ENCODE measurements around the gene DPP4. TPM values are rescaled to one million over a fixed set of nuclear protein-coding genes. Genes with fewer than 3 reads are reported as not detected.

DPP4 gene
- total RNA-seq, 1 experiment from 2014 or later, result 17.5 TPM

GRCh38 chr2:162021516-162022058 is 52.4 kb downstream of the DPP4 start:
- DNase-seq (ENCODE audit: low read depth), result no peak

GRCh38 chr2:162018530-162018929 is 55.5 kb downstream of the DPP4 start:
- no peak for DNase-seq (ENCODE audit: low read depth)

GRCh38 chr2:162017233-162017632 is 56.8 kb downstream of the DPP4 start:
- no peak for DNase-seq (ENCODE audit: low read depth)

GRCh38 chr2:162016080-162016479 is 57.9 kb downstream of the DPP4 start:
- DNase-seq (ENCODE audit: low read depth), result no peak

- no peak for DNase-seq (ENCODE audit: low read depth)
Observed at GRCh38 chr2:162014751-162015150, 59.3 kb downstream of the DPP4 start.

- DNase-seq (ENCODE audit: low read depth), result no peak
Observed at GRCh38 chr2:162013514-162014475, 60.2 kb downstream of the DPP4 start.

- DNase-seq (ENCODE audit: low read depth), result no peak
Observed at GRCh38 chr2:162012565-162013058, 61.4 kb downstream of the DPP4 start.

- peak; percentile 30 for DNase-seq (ENCODE audit: low read depth)
Observed at GRCh38 chr2:162011706-162012564, 62.1 kb downstream of the DPP4 start.

GRCh38 chr2:162009543-162009942 is 64.5 kb downstream of the DPP4 start:
- no peak for DNase-seq (ENCODE audit: low read depth)

- no peak for DNase-seq (ENCODE audit: low read depth)
Observed at GRCh38 chr2:162007447-162008040, 66.5 kb downstream of the DPP4 start.

- no peak for DNase-seq (ENCODE audit: low read depth)
Observed at GRCh38 chr2:162006337-162006736, 67.7 kb downstream of the DPP4 start.

- DNase-seq (ENCODE audit: low read depth), result no peak
Observed at GRCh38 chr2:162004031-162004430, 70.0 kb downstream of the DPP4 start.

- no peak for DNase-seq (ENCODE audit: low read depth)
Observed at GRCh38 chr2:162002623-162003235, 71.3 kb downstream of the DPP4 start.

GRCh38 chr2:162000431-162000830 is 73.6 kb downstream of the DPP4 start:
- DNase-seq (ENCODE audit: low read depth), result no peak

- DNase-seq (ENCODE audit: low read depth), result no peak
Observed at GRCh38 chr2:161999321-161999720, 74.7 kb downstream of the DPP4 start.

GRCh38 chr2:161998857-161999256 is 75.2 kb downstream of the DPP4 start:
- no peak for DNase-seq (ENCODE audit: low read depth)

GRCh38 chr2:161997916-161998471 is 76.0 kb downstream of the DPP4 start:
- DNase-seq (ENCODE audit: low read depth), result no peak

- no peak for DNase-seq (ENCODE audit: low read depth)
Observed at GRCh38 chr2:161995553-161996016, 78.4 kb downstream of the DPP4 start.

- DNase-seq (ENCODE audit: low read depth), result no peak
Observed at GRCh38 chr2:161994761-161995520, 79.1 kb downstream of the DPP4 start.

GRCh38 chr2:161992531-161992930 is 81.5 kb downstream of the DPP4 start:
- peak; percentile 55 for DNase-seq (ENCODE audit: low read depth)

Data from M059J (cell line).